Endothelial cell of umbilical vein (primary cell): Measurements from ENCODE around the gene HIVEP3.

Source experiments
- EZH2 ChIP-seq: IDR thresholded peaks from 2 replicates; pipeline ENCODE4 v1.6.1; 2012; ENCODE audit warnings: borderline replicate concordance, low read depth, mild to moderate bottlenecking, moderate library complexity, low read length, inconsistent platforms; ENCODE audit not compliant: severe bottlenecking
- GATA2 ChIP-seq: IDR thresholded peaks from 2 replicates; pipeline ENCODE4 v1.7.0; 2011; ENCODE audit warnings: low read depth, mild to moderate bottlenecking, moderate library complexity, mixed read lengths, low read length; ENCODE audit not compliant: insufficient read length, insufficient read depth
- JUN ChIP-seq: IDR thresholded peaks from 2 replicates; pipeline ENCODE4 v1.6.1; 2011; ENCODE audit warnings: borderline replicate concordance, low read depth; ENCODE audit not compliant: insufficient read length, insufficient read depth
- MAX ChIP-seq: IDR thresholded peaks from 2 replicates; pipeline ENCODE4 v1.6.1; 2011; ENCODE audit not compliant: insufficient read depth, insufficient read length
- MYC ChIP-seq: IDR thresholded peaks from one replicate; pipeline ENCODE4 v1.6.1; 2011; ENCODE audit warnings: mild to moderate bottlenecking, low read depth, low read length
- POLR2A ChIP-seq: IDR thresholded peaks from 2 replicates; pipeline ENCODE4 v1.6.1; 2012; ENCODE audit warnings: low read depth, mild to moderate bottlenecking, control low read depth, low read length
- POLR2AphosphoS5 ChIP-seq: IDR thresholded peaks from 2 replicates; pipeline ENCODE4 v1.6.1; 2012; ENCODE audit warnings: low read depth, mild to moderate bottlenecking, control low read depth, low read length, moderate library complexity; ENCODE audit not compliant: insufficient read depth
- TF ChIP-seq, protein P1 (sequence below), 2 donors: IDR thresholded peaks; 1 replicate in 1 of 2; 2 replicates in 1 of 2; pipeline ENCODE4 v1.5.1; 2011; ENCODE audit warnings: low read length in 2 of 2, mild to moderate bottlenecking in 2 of 2, moderate library complexity in 2 of 2, control low read depth in 1 of 2, inconsistent platforms in 1 of 2, low read depth in 1 of 2; ENCODE audit not compliant: insufficient read depth in 1 of 2; ENCODE audit errors: extremely low read depth in 1 of 2

GRCh38 chr1:41709873-41710272 lies 208.8 kb downstream of the HIVEP3 start:
- TF ChIP-seq, protein P1, sequence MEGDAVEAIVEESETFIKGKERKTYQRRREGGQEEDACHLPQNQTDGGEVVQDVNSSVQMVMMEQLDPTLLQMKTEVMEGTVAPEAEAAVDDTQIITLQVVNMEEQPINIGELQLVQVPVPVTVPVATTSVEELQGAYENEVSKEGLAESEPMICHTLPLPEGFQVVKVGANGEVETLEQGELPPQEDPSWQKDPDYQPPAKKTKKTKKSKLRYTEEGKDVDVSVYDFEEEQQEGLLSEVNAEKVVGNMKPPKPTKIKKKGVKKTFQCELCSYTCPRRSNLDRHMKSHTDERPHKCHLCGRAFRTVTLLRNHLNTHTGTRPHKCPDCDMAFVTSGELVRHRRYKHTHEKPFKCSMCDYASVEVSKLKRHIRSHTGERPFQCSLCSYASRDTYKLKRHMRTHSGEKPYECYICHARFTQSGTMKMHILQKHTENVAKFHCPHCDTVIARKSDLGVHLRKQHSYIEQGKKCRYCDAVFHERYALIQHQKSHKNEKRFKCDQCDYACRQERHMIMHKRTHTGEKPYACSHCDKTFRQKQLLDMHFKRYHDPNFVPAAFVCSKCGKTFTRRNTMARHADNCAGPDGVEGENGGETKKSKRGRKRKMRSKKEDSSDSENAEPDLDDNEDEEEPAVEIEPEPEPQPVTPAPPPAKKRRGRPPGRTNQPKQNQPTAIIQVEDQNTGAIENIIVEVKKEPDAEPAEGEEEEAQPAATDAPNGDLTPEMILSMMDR (IDR thresholded peaks at IDR 0.05; ENCODE audit: extremely low read depth in 1 of 2, insufficient read depth in 1 of 2, low read depth in 1 of 2, low read length in 2 of 2) = no peak
- no peak for TF ChIP-seq MYC
- TF ChIP-seq MAX = no peak
- no peak for TF ChIP-seq POLR2A
- TF ChIP-seq POLR2AphosphoS5 = no peak
- no peak for TF ChIP-seq EZH2
- TF ChIP-seq JUN = no peak
- TF ChIP-seq GATA2 = no peak
